Lower leg skin (tissue), 4 donors: ENCODE results near the gene AKR1C2. TPM values are rescaled to one million over a fixed set of nuclear protein-coding genes. Genes with fewer than 3 reads are reported as not detected.
"Not testable (repeated sequence)": the region's sequence is repeated elsewhere in the genome, so short reads cannot be mapped to it uniquely, and the experiment has no call there.

Experiments used
- DNase-seq, 2 donors: peaks; one replicate each; pipeline ENCODE4 v3.0.0-alpha.2; 2019; ENCODE audit warnings: low spot score in 2 of 2
- H3K4me3 ChIP-seq: fragments of 200-600 bp; sonication (generic); 2 replicates; pipeline ENCODE4 v1.5.1; 2017; ENCODE audit warnings: mild to moderate bottlenecking, low read depth; ENCODE audit not compliant: poor library complexity, severe bottlenecking
- POLR2A ChIP-seq, 2 donors: fragments of 450-650 bp; IDR thresholded peaks; one replicate each; pipeline ENCODE4 v1.6.1; 2016 to 2017; ENCODE audit warnings: antibody characterized with exemption in 2 of 2, mild to moderate bottlenecking in 1 of 2, moderate library complexity in 1 of 2
- WGBS, 2 donors: methylation state at CpG; one replicate each; pipeline ENCODE4 v1.1.5; 2018; 5-methylcytosine and 5-hydroxymethylcytosine counted together
- intact Hi-C: fragments of 100-400 bp; cut with DNase I; formaldehyde crosslinking; loops from one replicate; pipeline ENCODE4 v1.15.0; 2023; ENCODE audit warnings: low total_unique reads
- total RNA-seq, 4 donors: library from RNA; depleted of rRNA; stranded (reverse); fragments of >200 nt; gene quantifications; one replicate each; pipeline ENCODE4 v1.1.0, GENCODE V29; 2016
- TF ChIP-seq, protein P1 (sequence below), 3 donors: fragments of 450-650 bp; IDR thresholded peaks; one replicate each; pipeline ENCODE4 v1.5.1; 2016; ENCODE audit warnings: antibody characterized with exemption in 3 of 3, mild to moderate bottlenecking in 3 of 3, moderate library complexity in 2 of 3

Gene AKR1C2
- total RNA-seq, 4 donors from 2014 or later: 9.3 to 27.5 (median 20.1) TPM

DNA sequence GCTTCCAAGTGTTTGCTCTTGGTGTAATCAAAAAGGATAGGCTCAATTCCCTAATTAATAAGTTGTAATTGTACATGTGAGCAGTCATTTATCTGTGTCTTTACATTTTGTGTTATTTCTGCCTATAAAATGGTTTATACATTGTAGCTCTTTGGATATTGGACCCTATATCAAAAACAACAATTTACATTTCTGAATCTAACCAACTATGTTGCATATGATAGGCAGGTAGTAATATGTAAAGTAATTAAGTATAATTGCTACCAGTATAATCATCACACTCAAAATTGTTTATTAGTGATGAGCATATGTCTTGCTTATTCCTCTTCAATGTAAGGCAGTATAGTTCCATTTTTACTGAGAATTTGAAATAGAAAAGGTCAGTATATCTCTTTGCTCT is 26.6 kb downstream of the AKR1C2 start:
- TF ChIP-seq POLR2A (IDR thresholded peaks at IDR 0.05): no peak
- TF ChIP-seq, protein P1, sequence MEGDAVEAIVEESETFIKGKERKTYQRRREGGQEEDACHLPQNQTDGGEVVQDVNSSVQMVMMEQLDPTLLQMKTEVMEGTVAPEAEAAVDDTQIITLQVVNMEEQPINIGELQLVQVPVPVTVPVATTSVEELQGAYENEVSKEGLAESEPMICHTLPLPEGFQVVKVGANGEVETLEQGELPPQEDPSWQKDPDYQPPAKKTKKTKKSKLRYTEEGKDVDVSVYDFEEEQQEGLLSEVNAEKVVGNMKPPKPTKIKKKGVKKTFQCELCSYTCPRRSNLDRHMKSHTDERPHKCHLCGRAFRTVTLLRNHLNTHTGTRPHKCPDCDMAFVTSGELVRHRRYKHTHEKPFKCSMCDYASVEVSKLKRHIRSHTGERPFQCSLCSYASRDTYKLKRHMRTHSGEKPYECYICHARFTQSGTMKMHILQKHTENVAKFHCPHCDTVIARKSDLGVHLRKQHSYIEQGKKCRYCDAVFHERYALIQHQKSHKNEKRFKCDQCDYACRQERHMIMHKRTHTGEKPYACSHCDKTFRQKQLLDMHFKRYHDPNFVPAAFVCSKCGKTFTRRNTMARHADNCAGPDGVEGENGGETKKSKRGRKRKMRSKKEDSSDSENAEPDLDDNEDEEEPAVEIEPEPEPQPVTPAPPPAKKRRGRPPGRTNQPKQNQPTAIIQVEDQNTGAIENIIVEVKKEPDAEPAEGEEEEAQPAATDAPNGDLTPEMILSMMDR (IDR thresholded peaks at IDR 0.05): no peak
- no peak for DNase-seq
- H3K4me3 ChIP-seq: no peak overlapping the region
- intact Hi-C loops: no loop called here

DNA sequence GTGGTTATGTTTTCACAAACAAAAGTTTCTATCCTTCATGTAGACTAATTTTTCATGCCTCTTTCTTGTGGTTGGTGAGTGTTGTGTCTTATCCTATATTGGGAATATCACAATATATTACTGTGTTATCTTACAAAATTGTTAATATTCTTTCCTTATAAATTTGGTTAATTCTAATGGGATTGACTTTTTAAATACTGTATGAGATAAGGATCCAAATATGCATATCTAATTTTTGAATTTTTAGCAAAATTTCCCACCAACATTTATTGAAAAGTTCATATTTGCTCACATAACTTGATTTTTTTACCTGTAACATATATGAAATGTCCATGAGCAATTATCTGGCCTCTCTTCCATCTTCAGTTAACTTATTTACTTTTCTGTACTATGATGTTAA is 29.3 kb downstream of the AKR1C2 start:
- intact Hi-C loops, H3K4me3 ChIP-seq: not testable (repeated sequence)

DNA sequence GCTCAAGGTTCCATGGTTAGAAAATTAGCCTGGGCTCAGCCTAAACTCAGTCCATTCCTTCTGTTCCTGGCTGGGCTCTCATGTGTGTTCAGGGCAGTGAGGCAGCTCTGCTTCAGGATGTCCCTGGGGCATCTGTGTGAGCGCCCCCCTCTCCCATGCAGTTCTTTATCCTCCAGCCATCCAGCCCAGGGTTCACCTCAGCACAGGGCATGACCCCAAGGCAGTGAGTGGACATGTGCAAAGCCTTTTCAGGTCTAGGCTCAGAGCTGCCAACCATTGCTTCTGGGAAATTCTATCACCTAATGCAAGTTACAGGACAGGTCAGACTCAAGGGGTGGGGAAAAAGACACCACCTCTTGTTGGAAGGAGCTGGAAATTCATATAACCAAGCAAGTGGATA is 30.4 kb downstream of the AKR1C2 start:
- 91 to 100% methylated on average over 1 of the region's 1 CpG for WGBS, 2 donors
- H3K4me3 ChIP-seq, DNase-seq, intact Hi-C loops: not testable (repeated sequence)

More for the DNA sequence above, 29.3 kb downstream of the AKR1C2 start:
- not testable (repeated sequence) for DNase-seq

DNA sequence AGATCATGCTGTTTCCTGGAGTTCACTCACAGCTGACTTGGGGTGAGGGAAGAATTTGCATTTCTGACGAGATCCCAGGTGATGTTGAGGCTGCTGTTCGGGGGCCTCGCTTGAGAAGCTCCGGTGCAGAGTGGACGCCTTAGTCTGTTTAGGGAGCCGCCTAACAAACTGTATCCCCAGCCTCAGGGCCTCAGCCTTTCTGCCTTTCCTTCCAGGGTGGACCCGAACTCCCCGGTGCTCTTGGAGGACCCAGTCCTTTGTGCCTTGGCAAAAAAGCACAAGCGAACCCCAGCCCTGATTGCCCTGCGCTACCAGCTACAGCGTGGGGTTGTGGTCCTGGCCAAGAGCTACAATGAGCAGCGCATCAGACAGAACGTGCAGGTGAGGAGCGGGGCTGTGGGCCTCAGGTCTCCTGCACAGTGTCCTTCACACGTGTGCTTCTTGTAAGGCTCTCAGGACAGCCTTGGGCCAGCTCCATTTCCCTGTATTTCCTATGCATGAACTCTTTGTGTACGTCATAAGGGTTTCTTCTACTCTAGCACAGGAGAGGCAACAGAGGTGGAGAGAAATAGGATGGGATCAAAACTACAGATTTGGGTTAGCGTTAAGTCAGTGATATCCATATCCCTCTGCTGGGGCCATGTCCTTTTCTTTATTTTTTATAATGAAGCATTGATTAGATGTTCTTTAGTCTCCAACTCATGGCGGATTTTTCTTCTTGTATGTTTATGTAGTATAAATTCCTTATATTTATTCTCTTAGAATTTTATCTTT is 31.1 kb downstream of the AKR1C2 start:
- DNase-seq, intact Hi-C loops, H3K4me3 ChIP-seq: not testable (repeated sequence)
- WGBS, 2 donors: 96 to 100% methylated on average over 5 to 11 of the region's 18 CpGs

DNA sequence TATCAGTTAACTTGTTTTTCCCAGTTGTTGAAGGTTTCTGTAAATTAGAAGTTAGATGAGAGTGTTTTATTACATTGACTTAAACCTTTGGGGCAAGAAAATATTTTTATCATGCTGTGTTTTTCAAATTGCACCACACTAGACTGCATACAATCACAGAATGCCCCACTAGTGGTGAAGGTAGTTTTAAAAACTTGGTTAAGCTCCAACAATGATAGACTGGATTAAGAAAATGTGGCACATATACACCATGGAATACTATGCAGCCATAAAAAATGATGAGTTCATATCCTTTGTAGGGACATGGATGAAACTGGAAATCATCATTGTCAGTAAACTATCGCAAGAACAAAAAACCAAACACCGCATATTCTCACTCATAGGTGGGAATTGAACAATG is 33.3 kb downstream of the AKR1C2 start:
- DNase-seq, intact Hi-C loops, H3K4me3 ChIP-seq: not testable (repeated sequence)
- WGBS, 2 donors: 97 to 100% methylated on average over 2 of the region's 2 CpGs

DNA sequence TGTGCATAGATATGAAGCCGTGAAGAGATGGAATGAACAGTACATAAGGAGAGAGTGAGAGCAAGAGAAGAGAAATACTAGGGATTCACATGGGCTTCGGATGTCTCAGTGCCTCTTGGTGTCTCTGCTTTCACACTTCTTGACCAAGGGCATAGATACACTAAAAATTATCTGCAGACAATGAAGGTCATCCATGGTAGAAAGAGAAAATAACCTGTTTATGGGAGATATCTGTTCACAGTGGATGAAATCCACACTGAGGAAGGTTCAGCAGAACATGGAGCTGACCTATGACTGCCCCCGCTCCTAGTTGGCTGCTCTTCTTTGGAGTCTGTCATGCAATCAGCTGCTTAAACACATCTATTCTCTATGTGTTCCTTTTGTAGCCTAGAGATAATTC is 34.4 kb downstream of the AKR1C2 start:
- intact Hi-C loops, DNase-seq, H3K4me3 ChIP-seq: not testable (repeated sequence)
- 93% methylated on average over 3 of the region's 3 CpGs for WGBS, 2 donors

DNA sequence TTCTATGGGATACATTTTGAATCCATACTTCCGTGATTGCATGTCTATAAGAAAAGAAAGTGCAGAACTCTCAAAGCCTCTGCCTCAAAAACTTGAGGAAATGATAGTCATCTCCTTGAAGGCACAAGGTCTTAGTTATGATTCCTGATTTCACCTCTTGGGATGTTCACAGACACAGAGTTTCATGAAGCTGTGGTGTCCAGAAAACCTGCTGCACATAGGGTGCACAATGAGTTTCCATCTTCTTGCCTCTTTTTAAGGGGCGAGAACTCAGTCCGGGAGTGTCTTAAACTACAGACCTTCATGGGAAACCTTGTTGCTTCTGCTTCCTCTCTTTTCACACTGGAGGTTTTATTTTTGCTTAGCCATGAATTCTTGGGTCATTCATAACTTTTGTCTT is 36.5 kb downstream of the AKR1C2 start:
- 90 to 99% methylated on average over 3 of the region's 3 CpGs for WGBS, 2 donors
- H3K4me3 ChIP-seq, intact Hi-C loops, DNase-seq: not testable (repeated sequence)

DNA sequence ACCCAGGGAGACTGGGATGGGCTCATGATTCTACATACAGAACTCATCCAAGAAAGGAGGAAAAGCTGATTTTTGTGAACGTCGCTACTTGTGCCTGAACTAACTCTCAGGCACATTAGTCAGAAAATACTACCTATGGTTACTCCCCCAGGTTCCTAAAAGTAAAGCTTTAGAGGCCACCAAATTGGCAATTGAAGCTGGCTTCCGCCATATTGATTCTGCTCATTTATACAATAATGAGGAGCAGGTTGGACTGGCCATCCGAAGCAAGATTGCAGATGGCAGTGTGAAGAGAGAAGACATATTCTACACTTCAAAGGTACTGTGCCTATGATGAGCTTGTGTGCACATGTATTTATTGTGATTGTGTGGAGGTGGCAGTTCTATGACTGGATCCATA is 37.9 kb downstream of the AKR1C2 start:
- not testable (repeated sequence) for H3K4me3 ChIP-seq
- 91 to 92% methylated on average over 4 of the region's 4 CpGs for WGBS, 2 donors

DNA sequence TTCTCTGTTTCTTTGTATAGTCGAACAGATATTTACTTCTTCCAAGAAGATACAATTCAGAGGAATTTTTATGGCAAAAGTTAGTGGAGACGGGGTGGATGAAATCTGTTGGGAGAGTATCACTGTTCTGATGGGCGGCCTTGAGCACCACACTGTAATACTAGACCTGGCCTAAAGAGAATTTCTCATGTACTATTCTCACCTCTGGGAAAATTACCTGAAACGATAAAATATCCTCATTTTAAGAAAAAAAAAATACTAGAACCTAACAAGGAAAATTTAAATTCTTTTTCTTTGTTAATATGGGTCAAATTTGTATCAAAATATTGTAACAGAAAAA is 39.9 kb downstream of the AKR1C2 start:
- H3K4me3 ChIP-seq, DNase-seq, intact Hi-C loops: not testable (repeated sequence)
- 38 to 39% methylated on average over 4 of the region's 4 CpGs for WGBS, 2 donors

More for the DNA sequence above, 37.9 kb downstream of the AKR1C2 start:
- DNase-seq, intact Hi-C loops: not testable (repeated sequence)

DNA sequence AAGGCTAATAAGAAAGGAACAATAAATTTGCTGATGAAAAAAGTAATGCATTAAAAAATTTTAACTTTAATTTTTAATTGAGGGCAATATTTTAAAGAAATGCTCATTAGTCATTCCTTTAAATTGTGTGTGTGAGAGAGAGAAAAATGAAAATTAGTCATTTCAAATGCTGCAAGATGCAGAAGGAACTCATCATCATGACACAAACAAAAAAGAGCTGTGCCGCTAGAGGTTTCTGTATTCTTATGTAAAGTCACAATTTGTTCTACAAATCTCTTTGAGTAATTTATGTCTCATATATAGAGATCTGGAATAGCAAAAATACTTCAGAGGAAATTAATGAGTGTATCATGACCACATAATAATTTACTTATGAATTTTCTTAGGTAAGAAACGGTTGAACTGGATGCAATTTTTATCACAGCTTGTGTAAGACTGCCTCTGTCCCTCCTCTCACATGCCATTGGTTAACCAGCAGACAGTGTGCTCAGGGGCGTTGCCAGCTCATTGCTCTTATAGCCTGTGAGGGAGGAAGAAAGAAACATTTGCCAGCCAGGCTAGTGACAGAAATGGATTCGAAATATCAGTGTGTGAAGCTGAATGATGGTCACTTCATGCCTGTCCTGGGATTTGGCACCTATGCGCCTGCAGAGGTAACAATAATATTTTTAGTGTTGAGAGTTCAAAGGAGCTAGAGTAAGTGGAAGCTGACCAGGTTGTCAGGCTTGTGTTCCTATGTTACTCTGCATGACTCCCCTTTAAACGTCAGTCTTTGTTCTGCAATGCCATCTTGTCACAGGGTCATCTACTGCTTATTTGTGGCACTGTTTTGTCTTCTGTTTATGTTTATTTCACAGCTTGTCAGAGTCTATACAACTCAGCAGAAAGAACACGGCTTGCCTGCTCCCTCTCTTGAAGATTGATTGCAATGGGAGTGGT is 40.5 kb downstream of the AKR1C2 start, which contains the start of gene AKR1C1:
AKR1C1 (plus strand) TSS at position 540 of the 939 bp plus-strand sequence; CDS start at position 570, 30 bp downstream.
- intact Hi-C loops, H3K4me3 ChIP-seq, DNase-seq: not testable (repeated sequence)
- WGBS, 2 donors: 23 to 27% methylated on average over 6 to 7 of the region's 7 CpGs

DNA sequence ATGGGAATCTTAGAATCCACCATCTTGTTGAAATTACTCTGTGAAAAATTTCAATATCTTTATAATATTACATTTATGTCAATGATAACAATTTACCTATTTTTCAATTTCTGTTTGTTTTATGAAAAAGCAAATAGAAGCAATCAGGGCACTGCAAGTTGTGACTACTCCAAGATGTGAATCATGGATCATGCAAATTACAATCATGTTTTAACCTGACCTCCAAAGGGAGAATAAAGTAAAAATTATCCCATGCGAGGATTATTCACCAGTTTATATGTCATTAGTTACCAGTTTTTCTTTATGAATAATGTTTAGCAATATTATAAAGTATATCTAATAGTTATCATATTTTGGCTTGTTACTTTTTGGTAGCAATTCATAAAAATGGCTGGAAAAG is 41.3 kb downstream of the AKR1C2 start:
- DNase-seq, H3K4me3 ChIP-seq, intact Hi-C loops: not testable (repeated sequence)
- WGBS, 2 donors: 35 to 44% methylated on average over 1 of the region's 1 CpG

DNA sequence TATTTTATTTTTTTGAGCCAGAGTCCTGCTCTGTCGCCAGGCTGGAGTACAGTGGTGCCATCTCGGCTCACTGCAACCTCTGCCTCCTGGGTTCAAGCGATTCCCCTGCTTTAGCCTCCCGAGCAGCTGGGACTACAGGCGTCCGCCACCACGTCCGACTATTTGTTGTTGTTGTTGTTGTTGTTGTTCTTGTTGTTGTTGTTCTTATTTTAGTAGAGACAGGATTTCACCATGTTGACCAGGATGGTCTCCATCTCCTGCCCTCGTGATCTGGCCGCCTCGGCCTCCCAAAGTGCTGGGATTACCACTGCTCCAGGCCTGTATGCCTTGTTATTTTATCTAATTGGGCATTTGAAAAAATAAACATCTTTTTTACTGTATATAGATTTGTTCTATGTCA is 42.1 kb downstream of the AKR1C2 start:
- WGBS, 2 donors: 96% methylated on average over 11 of the region's 11 CpGs
- H3K4me3 ChIP-seq, DNase-seq, intact Hi-C loops: not testable (repeated sequence)

DNA sequence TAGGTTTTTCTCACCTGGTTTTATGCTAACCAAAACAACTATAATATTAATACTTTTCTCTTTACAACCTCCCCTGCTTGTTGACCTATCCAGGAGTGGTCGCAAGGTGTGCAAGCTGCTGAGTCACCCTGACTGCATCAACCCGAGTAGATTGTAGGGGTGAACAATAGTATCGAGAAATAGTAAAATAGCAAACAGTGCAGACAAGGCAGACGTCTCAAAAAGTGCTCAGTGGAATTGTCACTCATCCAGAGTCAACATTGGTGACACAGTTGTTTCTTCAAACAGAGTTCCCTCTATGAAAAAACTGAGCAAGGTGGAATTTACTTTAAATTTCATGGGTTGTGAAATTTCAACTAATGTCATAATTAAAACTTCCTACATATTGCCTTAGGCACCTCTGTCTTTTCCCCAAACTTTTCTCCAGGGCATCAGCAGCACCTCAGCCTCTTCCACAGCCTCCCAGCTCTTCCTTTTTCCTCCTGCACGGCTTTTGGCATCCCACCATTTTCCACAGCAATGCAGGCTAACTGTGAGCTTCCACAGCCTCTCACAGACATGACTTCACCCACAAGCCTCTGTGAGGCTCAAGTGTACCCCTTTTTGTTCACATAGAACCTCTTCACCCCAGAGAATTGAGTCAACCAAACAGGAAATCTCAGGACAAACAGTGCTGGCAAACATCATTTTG is 46.6 kb downstream of the AKR1C2 start:
- H3K4me3 ChIP-seq, intact Hi-C loops, DNase-seq: not testable (repeated sequence)
- 69 to 73% methylated on average over 5 of the region's 5 CpGs for WGBS, 2 donors
